ENCODE data around the gene ZNF358. TPM values are rescaled to one million over a fixed set of nuclear protein-coding genes. Genes with fewer than 3 reads are reported as not detected.

Gene ZNF358
- total RNA-seq, 1 experiment from 2014 or later = 72.7 TPM

- DNase-seq (ENCODE audit: low spot score) = no peak
These were observed 4.5 kb downstream of the ZNF358 start for GRCh38 chr19:7520131-7521051.

GRCh38 chr19:7521551-7522071, 5.7 kb downstream of the ZNF358 start:
- no peak for DNase-seq (ENCODE audit: low spot score)

- DNase-seq (ENCODE audit: low spot score) = peak; percentile 94
These were observed 6.4 kb downstream of the ZNF358 start, which contains the start of gene MCOLN1 for GRCh38 chr19:7522072-7522922. Gene MCOLN1, plus strand, starts transcription at chr19:7522624. Its CDS starts 127 bp downstream, at chr19:7522751.

- peak; percentile 25 for DNase-seq (ENCODE audit: low spot score)
These were observed 7.2 kb downstream of the ZNF358 start for GRCh38 chr19:7522923-7523667.

GRCh38 chr19:7524523-7524922, 8.6 kb downstream of the ZNF358 start:
- DNase-seq (ENCODE audit: low spot score) = no peak

- DNase-seq (ENCODE audit: low spot score) = no peak
These were observed 9.3 kb downstream of the ZNF358 start for GRCh38 chr19:7524992-7525739.

GRCh38 chr19:7526059-7526929, 10.4 kb downstream of the ZNF358 start:
- DNase-seq (ENCODE audit: low spot score) = no peak

GRCh38 chr19:7527516-7528191, 11.8 kb downstream of the ZNF358 start:
- DNase-seq (ENCODE audit: low spot score) = no peak

- no peak for DNase-seq (ENCODE audit: low spot score)
These were observed 12.3 kb downstream of the ZNF358 start for GRCh38 chr19:7528192-7528519.

GRCh38 chr19:7528522-7529245, 12.8 kb downstream of the ZNF358 start:
- DNase-seq (ENCODE audit: low spot score) = no peak

GRCh38 chr19:7529246-7529600, 13.3 kb downstream of the ZNF358 start:
- DNase-seq (ENCODE audit: low spot score) = no peak

- DNase-seq (ENCODE audit: low spot score) = no peak
These were observed 13.9 kb downstream of the ZNF358 start for GRCh38 chr19:7529610-7530490.

GRCh38 chr19:7533281-7533885, 17.5 kb downstream of the ZNF358 start:
- no peak for DNase-seq (ENCODE audit: low spot score)

GRCh38 chr19:7533925-7534480, 18.1 kb downstream of the ZNF358 start:
- peak; percentile 71 for DNase-seq (ENCODE audit: low spot score)

- peak; percentile 78 for DNase-seq (ENCODE audit: low spot score)
These were observed 18.7 kb downstream of the ZNF358 start for GRCh38 chr19:7534531-7535046.

Data from A172 (cell line).